Suprapubic skin (tissue), 4 donors: ENCODE data around the gene TCF12. TPM values are rescaled to one million over a fixed set of nuclear protein-coding genes. Genes with fewer than 3 reads are reported as not detected.

Experiments used
- total RNA-seq, 4 donors: library from RNA; depleted of rRNA; stranded (reverse); fragments of >200 nt; gene quantifications; one replicate each; pipeline ENCODE4 v1.1.0, GENCODE V29; 2016

The TCF12 gene
- total RNA-seq, 4 donors from 2014 or later = 91.3 to 118 (median 105) TPM

Other genes starting within 250 kb of the TCF12 start
- 10 to 100 TPM; 27.4 to 59.3 (median 37.3) TPM for gene ZNF280D, start 185.1 kb upstream of the TCF12 start, total RNA-seq